ENCODE measurements around the gene PDCD11.
"Not testable (repeated sequence)": the region's sequence is repeated elsewhere in the genome, so short reads cannot be mapped to it uniquely, and the experiment has no call there.

PDCD11 gene

DNA sequence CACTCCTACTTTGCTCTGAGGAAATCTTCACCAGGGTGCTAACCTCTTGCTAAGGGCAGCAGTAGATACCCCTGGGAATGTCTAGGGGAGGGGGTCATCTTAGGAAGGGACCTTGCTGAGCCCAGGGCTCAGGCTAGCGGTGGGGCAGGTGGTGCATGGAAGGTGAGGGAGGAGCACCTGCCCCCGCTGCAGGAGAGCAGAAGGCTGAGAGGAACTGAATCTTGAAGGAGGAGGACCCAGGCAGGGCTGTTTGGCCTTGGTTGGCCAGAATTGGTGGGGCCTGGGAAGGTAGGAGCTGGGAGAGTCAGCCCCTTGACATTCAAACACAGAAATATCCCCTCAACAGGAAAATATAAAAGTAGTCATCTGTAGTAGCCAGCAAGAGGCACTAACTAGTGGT is 75.6 kb downstream of the PDCD11 start:
- DNase-seq (ENCODE audit: low read depth) = no peak

DNA sequence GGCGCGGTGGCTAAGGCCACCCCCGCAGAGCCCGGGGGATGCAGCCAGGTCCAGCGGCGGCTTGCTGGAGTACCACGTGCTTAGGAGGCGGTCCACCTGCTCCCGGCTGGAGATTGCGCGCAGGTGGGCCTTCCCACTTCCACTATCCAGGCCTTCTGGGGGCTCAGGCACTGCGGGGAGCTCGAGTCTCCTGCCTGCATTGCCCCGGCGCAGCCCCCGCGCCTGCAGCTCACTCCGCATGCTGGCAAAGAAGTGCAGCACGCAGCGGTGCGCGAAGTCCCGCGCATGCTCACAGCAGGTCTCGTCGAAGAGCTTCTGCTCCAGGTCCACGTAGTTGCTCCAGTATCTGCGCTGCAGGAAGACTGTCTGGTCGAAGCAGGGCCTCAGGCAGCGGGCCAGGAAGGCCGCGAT is 76.8 kb downstream of the PDCD11 start:
- no peak for DNase-seq (ENCODE audit: low read depth)

DNA sequence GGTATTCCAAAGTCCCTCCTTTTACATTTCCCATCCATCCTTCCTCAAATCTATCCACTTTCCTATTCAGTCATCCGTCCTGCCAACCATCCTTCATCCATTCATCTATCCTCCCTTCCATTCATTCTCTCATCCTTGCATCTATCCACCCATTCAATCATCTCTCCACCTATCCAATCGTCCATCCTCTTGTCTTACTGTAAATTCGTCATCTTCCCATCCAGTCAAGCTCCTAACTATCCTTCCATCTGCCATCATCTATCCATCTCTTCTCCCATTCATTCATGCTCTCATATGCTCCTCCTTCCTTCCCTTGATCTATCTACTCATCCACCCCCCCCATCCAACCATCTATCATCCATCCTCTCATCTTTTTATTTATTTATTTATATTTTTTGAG is 77.7 kb downstream of the PDCD11 start:
- no peak for DNase-seq (ENCODE audit: low read depth)

DNA sequence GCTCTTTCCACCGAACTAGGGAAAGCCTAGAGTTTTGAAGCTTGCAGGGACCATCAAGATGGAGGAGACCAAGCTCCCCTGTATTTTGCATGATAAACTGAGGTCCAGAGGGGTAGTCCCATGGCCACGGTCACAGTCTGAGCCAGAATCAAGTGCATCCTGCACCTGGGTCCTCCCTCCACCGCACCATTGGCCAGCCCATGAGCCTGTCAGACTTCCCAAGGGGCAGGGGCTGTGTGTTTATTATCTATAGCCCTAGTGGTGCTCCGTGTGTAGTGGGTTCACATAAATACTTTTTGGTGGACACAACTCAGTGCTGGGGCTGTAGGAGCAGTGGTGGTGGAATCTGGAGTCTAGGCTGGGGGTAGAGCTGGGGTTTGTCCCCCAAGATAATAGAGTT is 79.0 kb downstream of the PDCD11 start:
- no peak for DNase-seq (ENCODE audit: low read depth)

DNA sequence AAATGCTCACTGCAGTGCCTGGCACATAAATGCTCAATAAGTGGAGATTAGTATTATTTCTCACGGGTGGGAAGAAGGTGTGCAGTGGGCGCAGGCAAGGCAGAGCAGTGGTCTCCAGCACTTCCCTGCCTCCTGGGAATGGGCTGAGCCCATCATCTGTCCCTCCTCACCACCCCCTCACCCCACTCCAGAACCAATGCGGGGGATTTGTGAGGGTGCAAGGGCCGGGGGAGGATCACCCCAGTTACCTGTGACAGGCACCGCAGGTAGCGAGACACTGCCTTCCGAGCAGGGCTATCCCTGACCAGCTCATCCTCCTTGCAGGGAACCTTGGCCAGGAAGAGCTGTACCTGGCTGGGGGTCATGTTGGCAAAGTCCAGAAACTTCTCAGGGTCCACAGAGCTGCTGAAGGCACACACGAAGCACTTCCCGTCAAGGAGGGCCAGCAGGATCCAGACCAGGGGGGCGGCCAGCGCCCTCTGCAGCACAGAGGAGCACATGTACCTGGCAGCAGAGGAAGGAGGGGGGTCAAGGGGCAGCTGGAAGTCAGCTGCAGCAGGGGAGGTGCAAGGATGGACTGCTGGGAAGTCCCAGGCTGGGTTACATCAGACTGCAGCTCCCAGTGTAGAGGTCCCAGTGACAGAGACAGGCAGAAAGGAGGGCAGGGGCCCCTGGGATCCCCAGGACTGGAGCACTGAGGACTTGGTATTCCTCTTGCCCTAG is 79.8 kb downstream of the PDCD11 start:
- no peak for DNase-seq (ENCODE audit: low read depth)

DNA sequence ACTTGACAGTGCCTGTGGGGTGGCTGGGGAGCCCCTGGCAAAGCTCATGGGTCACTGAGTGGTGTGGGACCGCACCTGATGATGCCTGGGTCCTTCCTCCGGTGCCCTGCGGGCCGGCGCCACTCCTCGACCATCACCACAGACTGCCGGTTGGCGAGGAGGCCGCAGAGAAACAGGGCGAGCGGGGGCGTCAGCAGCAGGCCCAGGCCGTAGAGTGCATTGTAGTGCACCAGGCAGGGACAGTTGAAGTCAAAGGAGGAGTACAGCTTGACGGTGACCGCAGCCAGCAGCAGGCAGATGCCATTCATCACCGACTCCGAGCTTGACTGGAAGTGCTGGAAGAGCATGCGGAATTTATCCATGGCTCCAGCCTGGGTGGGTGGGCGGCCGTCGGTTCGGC is 82.2 kb downstream of the PDCD11 start:
- DNase-seq (ENCODE audit: low read depth) = no peak

DNA sequence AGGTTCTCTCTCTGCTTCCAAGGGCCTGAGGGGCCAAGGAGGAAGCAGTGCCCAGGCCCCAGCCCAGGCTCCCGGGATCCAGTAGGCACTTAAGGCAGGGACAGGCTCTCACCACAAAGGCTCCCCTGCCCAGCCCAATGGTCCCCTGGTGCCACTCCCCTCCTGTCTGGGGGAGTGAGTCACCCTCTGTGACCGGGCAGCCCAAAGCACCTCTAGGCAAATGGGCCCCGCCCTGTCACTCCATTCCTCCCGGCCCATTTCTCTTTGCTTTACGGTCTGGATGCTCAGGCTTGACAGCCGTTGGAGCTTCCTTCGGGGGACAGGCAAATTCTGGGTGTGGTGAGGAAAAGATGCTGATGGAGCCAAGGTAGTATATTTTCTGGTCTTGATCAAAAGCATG is 82.7 kb downstream of the PDCD11 start, which contains the start of gene CALHM3:
TSS of gene CALHM3 (minus strand) at position 106 of the 400 bp plus-strand sequence. CDS start 208 bp downstream, outside the sequence.
- DNase-seq (ENCODE audit: low read depth) = no peak

DNA sequence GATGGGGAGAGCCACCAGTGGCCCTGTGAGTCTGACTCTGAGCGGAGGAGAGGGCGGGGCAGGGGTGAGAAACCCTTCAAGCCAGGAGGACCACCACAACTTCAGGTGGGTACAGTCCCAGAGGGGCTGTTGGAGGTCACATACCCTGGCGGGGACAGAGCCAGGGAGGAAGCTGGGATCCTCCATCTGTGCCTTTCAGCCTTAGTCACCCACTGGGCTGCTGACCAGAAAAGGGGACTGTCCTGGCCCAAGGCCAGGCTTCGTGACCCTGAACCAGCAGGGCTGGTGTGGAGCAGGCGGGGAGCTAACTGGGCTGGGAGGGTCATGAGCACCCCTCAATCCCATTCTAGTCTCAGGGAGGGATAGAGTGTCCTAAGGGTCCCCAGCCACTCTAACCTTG is 84.1 kb downstream of the PDCD11 start:
- DNase-seq (ENCODE audit: low read depth) = peak; percentile 21

DNA sequence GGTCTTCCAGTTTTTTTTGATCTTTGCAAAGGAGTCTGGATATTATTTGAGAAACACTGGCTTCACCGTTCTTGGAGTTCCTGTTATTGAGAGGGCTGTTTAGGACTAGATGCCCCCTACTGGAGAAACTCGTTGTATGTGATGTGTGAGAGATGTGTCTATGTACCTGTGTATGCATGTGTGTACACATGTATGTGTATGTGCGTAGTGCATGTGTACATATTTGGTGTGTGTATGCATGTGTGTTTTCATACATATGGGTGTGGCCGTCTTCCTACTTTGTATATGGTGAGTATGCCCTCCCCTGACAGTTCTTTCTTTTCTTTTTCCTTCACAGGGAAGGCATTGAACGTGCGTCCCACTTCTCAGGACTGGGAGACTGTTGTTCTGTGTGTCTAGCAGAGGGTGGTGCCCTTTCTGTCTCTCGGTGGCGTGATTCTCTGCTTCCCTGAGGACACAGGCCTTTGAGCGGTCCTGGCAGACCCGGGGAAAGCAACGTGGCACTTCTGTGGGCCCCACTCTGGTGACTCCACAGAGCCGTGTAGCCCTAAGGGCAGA is 85.6 kb downstream of the PDCD11 start:
- peak; percentile 75 for DNase-seq (ENCODE audit: low read depth)

DNA sequence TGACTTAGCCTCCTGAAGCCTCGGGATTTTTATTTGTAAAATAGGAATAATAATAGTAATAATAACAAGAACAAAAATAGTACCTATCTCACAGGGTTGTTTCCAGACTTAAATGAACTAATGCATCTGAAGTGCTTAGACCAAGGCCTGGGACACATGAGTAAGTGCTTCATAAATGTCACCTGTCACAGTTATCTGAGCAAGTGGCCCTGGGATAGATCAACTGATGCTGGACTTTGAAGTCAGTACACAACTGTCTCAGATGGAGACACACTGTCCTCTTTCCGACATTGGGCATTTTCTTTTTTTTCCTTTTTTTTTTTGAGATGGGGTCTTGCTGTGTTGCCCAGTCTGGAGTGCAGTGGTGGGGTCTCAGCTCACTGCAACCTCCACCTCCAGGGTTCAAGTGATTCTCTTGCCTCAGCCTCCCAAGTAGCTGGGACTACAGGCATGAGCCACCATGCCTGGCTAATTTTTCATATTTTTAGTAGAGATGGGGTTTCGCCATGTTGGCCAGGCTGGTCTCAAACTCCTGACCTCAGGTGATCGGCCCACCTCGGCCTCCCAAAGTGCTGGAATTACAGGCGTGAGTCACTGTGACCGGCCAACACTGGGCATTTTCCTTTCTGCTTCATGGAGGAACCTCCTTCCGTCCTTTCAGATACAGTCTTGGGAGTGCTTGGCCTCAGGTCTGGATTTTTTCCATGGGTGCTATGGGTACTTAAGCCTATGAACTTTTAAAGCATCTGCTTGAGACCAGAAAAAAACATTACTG is 90.4 kb downstream of the PDCD11 start:
- DNase-seq (ENCODE audit: low read depth) = not testable (repeated sequence)

DNA sequence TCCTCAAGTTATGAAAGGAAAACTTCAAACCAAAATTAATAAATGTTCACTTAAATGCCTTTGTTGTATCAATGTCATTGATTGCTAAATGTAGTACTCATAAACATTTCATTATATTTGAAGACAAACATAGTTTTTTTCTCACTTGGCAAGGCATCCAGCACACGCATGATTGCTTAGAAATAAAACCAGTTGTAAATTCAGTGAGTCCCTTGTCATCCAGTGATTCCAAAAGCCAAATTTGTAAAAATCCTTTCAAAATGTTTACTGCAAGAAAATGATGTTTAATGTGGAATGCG is 90.9 kb downstream of the PDCD11 start:
- no peak for DNase-seq (ENCODE audit: low read depth)

DNA sequence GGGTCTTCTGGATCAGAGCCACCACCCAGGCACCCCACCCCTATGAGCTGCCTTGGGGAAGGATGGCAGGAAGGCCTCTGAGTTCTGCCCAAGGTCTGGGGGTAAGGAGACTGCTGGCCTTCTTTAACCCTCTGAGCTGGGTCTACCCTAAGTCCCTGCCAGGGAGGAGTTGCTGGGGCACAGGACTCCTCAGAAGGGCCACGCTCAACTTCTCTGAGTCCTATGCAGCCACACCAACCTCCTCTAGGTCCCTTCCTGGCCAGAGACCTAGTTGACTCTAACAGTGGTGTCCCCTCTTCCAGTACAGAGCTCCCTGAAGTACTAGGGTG is 94.5 kb downstream of the PDCD11 start:
- DNase-seq (ENCODE audit: low read depth) = no peak

DNA sequence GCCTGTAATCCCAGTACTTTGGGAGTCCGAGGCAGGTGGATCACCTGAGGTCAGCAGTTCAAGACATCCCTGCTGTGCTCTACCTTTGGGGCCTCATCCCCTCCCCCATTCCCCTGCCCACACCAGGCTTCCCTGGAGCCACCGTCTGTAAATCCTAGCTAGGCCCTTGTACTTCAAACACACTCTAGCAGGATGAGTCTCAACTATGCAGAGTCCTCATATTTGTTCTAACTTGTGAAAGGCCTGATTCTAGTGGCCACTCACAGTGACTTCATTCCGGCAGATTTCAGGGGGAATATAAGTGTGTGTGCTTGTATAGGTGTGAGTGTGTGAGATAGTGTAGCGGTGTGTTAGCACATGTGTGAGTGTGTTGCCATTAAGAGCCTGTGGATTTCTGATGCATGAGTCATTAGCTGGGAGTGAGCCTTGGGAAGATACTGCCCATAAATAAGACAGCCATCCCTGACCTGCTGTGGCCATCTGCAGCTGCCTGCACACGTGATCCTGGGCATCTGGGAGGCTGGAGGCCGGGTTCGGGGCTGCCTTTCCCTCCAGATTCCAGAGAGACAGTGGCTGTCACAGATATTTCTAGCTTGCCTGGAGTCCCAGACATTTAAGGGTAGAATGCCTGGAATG is 95.4 kb downstream of the PDCD11 start:
- peak; percentile 94 for DNase-seq (ENCODE audit: low read depth)

DNA sequence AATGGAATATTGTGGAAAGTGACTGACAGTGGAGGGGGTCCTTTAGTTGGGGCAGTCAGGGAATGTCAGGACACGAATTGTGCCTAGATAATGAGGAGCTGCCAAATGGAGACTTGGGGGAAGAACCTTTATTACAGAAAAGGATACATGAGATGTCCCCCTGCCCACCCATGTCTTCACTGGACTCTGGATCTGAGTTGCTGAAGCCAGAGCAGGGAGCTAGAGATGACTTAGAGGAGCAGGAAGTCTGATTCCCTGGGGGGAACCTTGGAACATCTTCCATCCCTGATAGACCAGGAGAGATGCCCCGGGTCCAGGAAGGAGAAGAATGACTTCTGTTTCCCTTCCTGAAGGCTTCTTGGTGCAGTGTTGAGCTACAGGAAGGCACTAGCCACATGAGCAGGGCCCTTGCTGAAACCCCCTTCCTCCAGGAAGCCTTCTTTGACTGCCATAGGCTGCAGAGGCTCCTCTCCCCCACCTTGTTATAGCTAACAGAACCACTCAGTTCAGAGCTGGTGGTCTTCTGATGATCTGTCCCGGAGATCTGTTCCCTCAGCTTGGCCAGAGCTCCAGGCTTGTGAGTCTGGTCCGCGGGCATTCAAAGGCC is 96.3 kb downstream of the PDCD11 start:
- DNase-seq (ENCODE audit: low read depth) = no peak

DNA sequence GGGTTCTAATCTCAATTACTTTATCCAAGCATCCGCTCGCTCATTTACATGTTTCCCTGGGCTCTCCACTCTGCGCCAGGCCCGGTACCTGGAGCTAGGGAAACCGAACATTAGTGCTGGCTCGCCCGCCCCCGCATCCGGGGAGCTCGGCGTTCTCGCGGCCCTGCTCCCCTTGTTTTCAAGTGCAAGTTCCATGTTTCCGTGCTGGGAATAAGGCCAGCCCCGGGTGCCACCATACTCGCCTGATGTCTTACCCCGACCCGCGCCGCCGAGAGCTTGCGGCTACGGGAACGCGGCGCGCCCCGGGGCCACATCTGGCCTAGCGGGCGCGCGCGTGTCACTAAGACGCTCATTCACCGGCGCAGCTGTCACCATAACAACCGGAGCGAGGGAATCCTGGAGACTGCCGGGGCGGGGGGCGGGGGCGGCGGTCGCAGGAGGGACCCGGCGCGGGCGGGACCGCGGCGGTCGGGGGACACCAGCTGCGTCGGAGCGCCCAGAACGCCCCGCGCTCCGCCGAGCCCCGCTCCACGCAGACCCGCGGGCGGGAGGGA is 97.0 kb downstream of the PDCD11 start, which contains the start of gene NEURL1:
TSS of gene NEURL1 (plus strand) at position 344 of the 554 bp plus-strand sequence. CDS start 683 bp downstream, outside the sequence.
- no peak for DNase-seq (ENCODE audit: low read depth)

DNA sequence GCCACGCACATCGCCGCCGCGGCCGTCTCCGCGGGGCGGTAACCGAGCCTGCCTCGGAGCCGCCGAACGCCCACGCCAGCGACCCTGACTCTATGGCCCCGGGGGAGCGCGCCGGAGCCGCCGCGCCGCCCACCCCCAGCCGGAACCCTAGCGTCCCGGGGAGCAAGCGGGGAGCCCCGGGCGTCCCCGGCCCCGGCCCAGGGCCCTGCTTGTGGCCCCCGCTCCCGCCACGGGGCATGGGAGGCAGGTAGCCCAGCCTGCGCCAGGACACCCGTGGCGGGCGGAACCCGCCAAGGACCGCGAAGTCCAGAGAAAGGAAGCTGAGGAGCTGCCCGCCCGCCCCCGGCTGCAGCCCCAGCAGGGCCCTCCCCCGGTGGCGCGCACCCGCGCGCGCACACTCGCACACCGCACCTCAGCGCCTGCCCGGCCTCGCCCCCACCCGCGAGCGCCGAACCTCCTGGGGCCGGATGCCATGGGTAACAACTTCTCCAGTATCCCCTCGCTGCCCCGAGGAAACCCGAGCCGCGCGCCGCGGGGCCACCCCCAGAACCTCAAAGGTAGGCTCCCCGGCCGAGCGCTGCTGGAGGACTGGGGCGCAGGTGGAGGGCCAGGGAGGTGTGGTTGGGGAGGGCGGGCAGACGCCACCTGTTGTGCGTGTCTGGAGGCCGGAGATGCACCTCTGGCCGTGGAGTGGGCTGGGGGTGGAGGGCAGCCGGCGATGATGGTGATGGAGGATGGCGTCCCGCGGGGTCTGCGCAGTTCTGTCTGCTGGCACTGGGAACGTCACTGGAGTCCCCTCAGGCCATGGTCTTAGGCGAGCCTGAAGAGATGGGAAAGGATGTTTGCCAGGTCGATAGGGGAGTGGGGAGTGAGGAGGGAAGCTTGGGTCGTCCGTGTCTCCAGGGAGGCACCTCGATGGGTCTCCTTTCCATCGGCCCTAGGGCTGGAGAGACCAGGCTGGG is 97.8 kb downstream of the PDCD11 start:
- no peak for DNase-seq (ENCODE audit: low read depth)

DNA sequence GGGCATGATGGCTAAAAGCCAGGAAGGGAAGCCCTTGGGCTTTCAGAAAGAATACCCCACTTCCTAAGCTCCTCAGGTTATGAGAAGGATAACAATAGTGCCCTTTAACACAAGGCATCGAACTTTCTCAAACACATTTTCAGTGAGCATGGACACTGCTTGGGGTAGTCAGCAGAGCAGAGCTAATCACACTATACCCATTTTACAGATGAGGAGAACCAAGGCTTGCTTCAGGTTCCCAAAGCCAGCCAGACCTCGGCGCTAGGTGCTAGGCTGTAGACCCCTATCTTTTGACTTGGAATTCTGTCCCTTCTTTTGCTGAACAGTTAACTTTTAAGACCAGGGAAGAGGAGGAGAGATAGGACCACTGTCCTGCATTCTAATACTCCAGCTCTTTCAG is 98.9 kb downstream of the PDCD11 start:
- no peak for DNase-seq (ENCODE audit: low read depth)

Data from iris pigment epithelial cell (primary cell).